Stimulated activated naive B cell treated with anti-CD40 and anti-IgM and Interleukin-4, amounts not matched to agents 10 μg/mL and 1 μg/mL and 100 μg/mL, for 72 hours (primary cell): ENCODE measurements around the gene CTSE.
A peak's percentile ranks its signal among the peaks of the same experiment; 100 is the strongest.
"Not testable (repeated sequence)": the region's sequence is repeated elsewhere in the genome, so short reads cannot be mapped to it uniquely, and the experiment has no call there.

Experiments used
- ATAC-seq, 2 donors: fragments of 150-1000 bp; cut with Tn5 transposase; replicated peaks; 2 replicates each; pipeline ENCODE4 v1.10.0; 2021; ENCODE audit warnings: moderate library complexity in 1 of 2
- DNase-seq: peaks from one replicate; pipeline ENCODE4 v3.0.0; 2021
- H3K27ac Mint-ChIP-seq: one replicate; pipeline ENCODE4 v1.8.0; 2022; ENCODE audit warnings: mild to moderate bottlenecking, mixed read lengths
- H3K27me3 Mint-ChIP-seq, 2 donors: one replicate each; pipeline ENCODE4 v1.8.0; 2022; ENCODE audit warnings: mixed read lengths in 2 of 2
- H3K36me3 Mint-ChIP-seq, 2 donors: one replicate each; pipeline ENCODE4 v1.8.0; 2022; ENCODE audit warnings: mixed read lengths in 2 of 2, mild to moderate bottlenecking in 1 of 2
- H3K4me1 Mint-ChIP-seq, 2 donors: one replicate each; pipeline ENCODE4 v1.8.0; 2022; ENCODE audit warnings: mixed read lengths in 2 of 2, mild to moderate bottlenecking in 1 of 2
- H3K4me3 Mint-ChIP-seq, 2 donors: one replicate each; pipeline ENCODE4 v1.8.0; 2022; ENCODE audit warnings: mild to moderate bottlenecking in 2 of 2, mixed read lengths in 2 of 2, moderate library complexity in 1 of 2
- H3K9me3 Mint-ChIP-seq, 2 donors: one replicate each; pipeline ENCODE4 v1.8.0; 2022; ENCODE audit warnings: mixed read lengths in 2 of 2, mild to moderate bottlenecking in 1 of 2

CTSE gene

DNA sequence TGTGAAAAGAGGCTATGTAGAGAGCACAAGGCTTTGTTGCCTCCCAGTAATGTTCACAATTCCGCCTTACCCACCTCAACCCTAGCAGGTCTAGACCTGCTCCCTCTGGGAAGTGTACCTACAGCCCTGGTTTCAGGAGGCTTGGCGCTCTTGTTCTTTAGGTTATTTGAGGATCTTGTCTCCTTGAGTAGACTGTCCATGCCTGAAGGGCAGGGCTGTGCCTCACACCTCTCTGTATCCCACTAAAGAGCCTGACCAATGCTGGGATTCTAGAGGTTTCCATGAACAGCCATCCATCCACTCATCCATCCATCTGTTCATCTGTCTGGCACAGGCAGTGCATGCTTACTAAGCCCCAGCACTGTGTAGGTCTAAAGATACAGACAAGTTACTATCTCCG, 21.5 kb downstream of the CTSE start:
- ATAC-seq = no peak
- H3K4me3 Mint-ChIP-seq = no peak overlapping the region

GRCh38 chr1:206001476-206001888, 22.2 kb downstream of the CTSE start:
- ATAC-seq = peak; percentile 63 to 80
- DNase-seq = no peak
- Mint-ChIP-seq H3K27me3 (no peaks in the 10 kb centered on the region), H3K4me3 (no peak overlapping the region), H3K4me1 (peaks cover 17 to 19% of the 10 kb centered on the region in 2 donors), H3K36me3 (peaks cover 0 to 7% of the 10 kb centered on the region in 2 donors), H3K9me3 (peaks cover 6 to 8% of the 10 kb centered on the region in 2 donors), H3K27ac (peak overlapping the region; percentile 49)

More for the DNA sequence above, 21.5 kb downstream of the CTSE start:
- Mint-ChIP-seq H3K36me3 (peaks cover 0 to 1% of the 10 kb centered on the region in 2 donors), H3K27ac (peak overlapping the region; percentile 49), H3K27me3 (no peaks in the 10 kb centered on the region), H3K4me1 (peaks cover 17% of the 10 kb centered on the region in 2 donors), H3K9me3 (peaks cover 1 to 2% of the 10 kb centered on the region in 2 donors)
- DNase-seq = no peak

- Mint-ChIP-seq H3K27me3 (no peaks in the 10 kb centered on the region), H3K4me3 (no peak overlapping the region), H3K27ac (no peak overlapping the region), H3K9me3 (peaks cover 7 to 10% of the 10 kb centered on the region in 2 donors), H3K4me1 (peaks cover 17 to 21% of the 10 kb centered on the region in 2 donors), H3K36me3 (peaks cover 0 to 9% of the 10 kb centered on the region in 2 donors)
- ATAC-seq (no peak), DNase-seq (no peak)
Measured at GRCh38 chr1:206000641-206001339, 22.9 kb downstream of the CTSE start.

GRCh38 chr1:205998457-205999241, 25.0 kb downstream of the CTSE start:
- Mint-ChIP-seq H3K4me3 (no peak overlapping the region), H3K36me3 (peaks cover 0 to 9% of the 10 kb centered on the region in 2 donors), H3K27ac (no peak overlapping the region), H3K9me3 (peaks cover 7 to 10% of the 10 kb centered on the region in 2 donors), H3K4me1 (peaks cover 9 to 10% of the 10 kb centered on the region in 2 donors), H3K27me3 (no peaks in the 10 kb centered on the region)
- ATAC-seq (no peak), DNase-seq (no peak)

GRCh38 chr1:205996641-205997040, 27.1 kb downstream of the CTSE start:
- not testable (repeated sequence) for ATAC-seq, H3K4me3 Mint-ChIP-seq, H3K36me3 Mint-ChIP-seq, H3K4me1 Mint-ChIP-seq, H3K27ac Mint-ChIP-seq, H3K27me3 Mint-ChIP-seq, DNase-seq
- H3K9me3 Mint-ChIP-seq = peaks cover 7 to 10% of the 10 kb centered on the region in 2 donors

GRCh38 chr1:205994346-205994745, 29.3 kb downstream of the CTSE start:
- peaks cover 0 to 9% of the 10 kb centered on the region in 2 donors for H3K36me3 Mint-ChIP-seq
- H3K9me3 Mint-ChIP-seq = peaks cover 7 to 10% of the 10 kb centered on the region in 2 donors
- ATAC-seq (no peak), DNase-seq (no peak)
- H3K4me3 Mint-ChIP-seq = no peak overlapping the region
- H3K27ac Mint-ChIP-seq = no peak overlapping the region
- peaks cover 5 to 9% of the 10 kb centered on the region in 2 donors for H3K27me3 Mint-ChIP-seq
- H3K4me1 Mint-ChIP-seq = peaks cover 0 to 4% of the 10 kb centered on the region in 2 donors

DNA sequence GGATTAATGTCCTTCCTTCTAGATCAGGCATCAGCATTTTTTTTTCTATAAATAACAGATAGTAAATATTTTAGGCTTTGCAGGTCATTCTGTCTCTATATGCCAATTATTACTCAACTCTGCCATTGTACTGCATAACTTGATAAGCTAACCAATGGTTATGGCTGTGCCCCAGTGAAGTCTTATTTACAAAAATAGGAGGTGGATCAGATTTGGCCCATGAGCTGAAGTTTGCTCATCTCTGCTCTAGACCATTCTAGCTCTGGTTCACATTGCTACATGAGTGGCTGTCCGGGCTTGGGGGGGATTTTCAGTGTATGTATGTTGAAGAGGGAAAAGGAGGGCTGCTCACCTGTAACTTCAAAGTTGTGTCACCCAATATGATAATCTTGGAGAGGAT, 30.6 kb downstream of the CTSE start:
- no peak overlapping the region for H3K27ac Mint-ChIP-seq
- H3K27me3 Mint-ChIP-seq = peaks cover 5 to 12% of the 10 kb centered on the region in 2 donors
- no peak overlapping the region for H3K4me3 Mint-ChIP-seq
- peaks cover 0 to 4% of the 10 kb centered on the region in 2 donors for H3K4me1 Mint-ChIP-seq
- ATAC-seq (no peak), DNase-seq (no peak)
- peaks cover 0 to 9% of the 10 kb centered on the region in 2 donors for H3K36me3 Mint-ChIP-seq
- H3K9me3 Mint-ChIP-seq = peaks cover 7 to 10% of the 10 kb centered on the region in 2 donors

GRCh38 chr1:205992218-205992882, 31.3 kb downstream of the CTSE start:
- H3K36me3 Mint-ChIP-seq = peaks cover 0 to 9% of the 10 kb centered on the region in 2 donors
- H3K4me1 Mint-ChIP-seq = peaks cover 0 to 4% of the 10 kb centered on the region in 2 donors
- H3K9me3 Mint-ChIP-seq = peaks cover 7 to 10% of the 10 kb centered on the region in 2 donors
- no peak overlapping the region for H3K4me3 Mint-ChIP-seq
- H3K27ac Mint-ChIP-seq = no peak overlapping the region
- ATAC-seq (no peak), DNase-seq (no peak)
- peaks cover 5 to 12% of the 10 kb centered on the region in 2 donors for H3K27me3 Mint-ChIP-seq

DNA sequence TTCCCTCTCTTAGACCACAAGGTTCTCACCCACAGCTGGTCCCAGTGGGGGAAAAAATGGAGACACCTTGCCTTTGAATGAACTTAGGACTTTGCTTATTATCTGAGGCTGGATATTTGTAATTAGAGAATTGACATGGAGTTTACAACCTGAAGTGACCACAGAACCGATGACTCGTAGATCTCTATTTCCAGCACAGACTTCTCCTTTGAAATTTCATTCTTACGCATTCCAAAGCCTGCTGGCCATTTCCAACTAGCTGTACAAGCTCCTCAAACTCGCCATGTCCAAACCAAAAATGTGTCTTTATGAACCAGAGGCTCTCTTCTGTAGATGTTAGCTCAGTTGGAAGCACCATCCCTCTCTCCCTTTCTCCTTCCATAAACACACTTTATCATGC, 32.5 kb downstream of the CTSE start:
- Mint-ChIP-seq H3K27ac (no peak overlapping the region), H3K4me3 (no peak overlapping the region), H3K9me3 (no peaks in the 10 kb centered on the region), H3K27me3 (peaks cover 5 to 12% of the 10 kb centered on the region in 2 donors), H3K36me3 (no peaks in the 10 kb centered on the region), H3K4me1 (no peaks in the 10 kb centered on the region)
- no peak for ATAC-seq
- DNase-seq = no peak

GRCh38 chr1:205990226-205990625, 33.5 kb downstream of the CTSE start:
- no peaks in the 10 kb centered on the region for H3K4me1 Mint-ChIP-seq
- no peaks in the 10 kb centered on the region for H3K9me3 Mint-ChIP-seq
- no peak overlapping the region for H3K4me3 Mint-ChIP-seq
- peaks cover 5 to 12% of the 10 kb centered on the region in 2 donors for H3K27me3 Mint-ChIP-seq
- no peak for ATAC-seq
- H3K27ac Mint-ChIP-seq = no peak overlapping the region
- no peak for DNase-seq
- no peaks in the 10 kb centered on the region for H3K36me3 Mint-ChIP-seq

- no peak for ATAC-seq
- DNase-seq = no peak
- Mint-ChIP-seq H3K27ac (no peak overlapping the region), H3K4me1 (peaks cover 0 to under 1% of the 10 kb centered on the region in 2 donors), H3K9me3 (no peaks in the 10 kb centered on the region), H3K36me3 (no peaks in the 10 kb centered on the region), H3K4me3 (no peak overlapping the region), H3K27me3 (peaks cover 5 to 12% of the 10 kb centered on the region in 2 donors)
Measured at GRCh38 chr1:205989786-205990185, 33.9 kb downstream of the CTSE start.

GRCh38 chr1:205988585-205988995, 35.1 kb downstream of the CTSE start:
- H3K27me3 Mint-ChIP-seq = peaks cover 5 to 12% of the 10 kb centered on the region in 2 donors
- H3K36me3 Mint-ChIP-seq = no peaks in the 10 kb centered on the region
- no peak overlapping the region for H3K4me3 Mint-ChIP-seq
- DNase-seq (no peak), ATAC-seq (no peak)
- H3K9me3 Mint-ChIP-seq = no peaks in the 10 kb centered on the region
- H3K27ac Mint-ChIP-seq = no peak overlapping the region
- peaks cover 3 to 11% of the 10 kb centered on the region in 2 donors for H3K4me1 Mint-ChIP-seq

GRCh38 chr1:205986861-205987260, 36.8 kb downstream of the CTSE start:
- Mint-ChIP-seq H3K9me3 (peaks cover 3 to 5% of the 10 kb centered on the region in 2 donors), H3K27me3 (peaks cover 5 to 12% of the 10 kb centered on the region in 2 donors), H3K4me3 (no peak overlapping the region), H3K27ac (no peak overlapping the region), H3K36me3 (no peaks in the 10 kb centered on the region), H3K4me1 (peaks cover 3 to 11% of the 10 kb centered on the region in 2 donors)
- DNase-seq (no peak), ATAC-seq (no peak)

DNA sequence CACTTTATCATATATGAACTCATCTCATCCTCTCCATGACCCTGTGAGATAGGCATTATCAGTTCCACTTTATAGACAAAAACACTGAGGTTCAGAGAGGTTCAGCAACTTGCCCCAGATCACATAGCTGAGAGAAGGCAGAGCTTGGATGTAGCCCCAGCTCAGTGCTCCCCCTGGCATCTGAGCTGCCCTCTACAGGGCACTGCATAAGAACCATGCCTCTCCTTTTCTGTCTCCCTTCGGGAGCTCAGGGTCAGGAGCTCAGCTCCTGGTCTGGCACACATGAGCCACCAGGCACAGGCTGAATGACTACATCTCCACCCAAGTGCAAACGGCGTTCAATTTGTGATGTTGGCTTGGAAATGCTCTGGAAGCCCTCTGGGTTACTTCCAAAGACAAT, 37.4 kb downstream of the CTSE start:
- ATAC-seq = no peak
- H3K27me3 Mint-ChIP-seq = peaks cover 5 to 12% of the 10 kb centered on the region in 2 donors
- H3K27ac Mint-ChIP-seq = no peak overlapping the region
- no peaks in the 10 kb centered on the region for H3K36me3 Mint-ChIP-seq
- no peak overlapping the region for H3K4me3 Mint-ChIP-seq
- no peak for DNase-seq
- peaks cover 3 to 11% of the 10 kb centered on the region in 2 donors for H3K4me1 Mint-ChIP-seq
- peaks cover 3 to 6% of the 10 kb centered on the region in 2 donors for H3K9me3 Mint-ChIP-seq
